ENCODE results near the gene NKG7.

The NKG7 gene

GRCh38 chr19:51333836-51334460, 38.5 kb downstream of the NKG7 start:
- DNase-seq, result no peak

GRCh38 chr19:51331716-51332115, 40.7 kb downstream of the NKG7 start:
- no peak for DNase-seq

DNA sequence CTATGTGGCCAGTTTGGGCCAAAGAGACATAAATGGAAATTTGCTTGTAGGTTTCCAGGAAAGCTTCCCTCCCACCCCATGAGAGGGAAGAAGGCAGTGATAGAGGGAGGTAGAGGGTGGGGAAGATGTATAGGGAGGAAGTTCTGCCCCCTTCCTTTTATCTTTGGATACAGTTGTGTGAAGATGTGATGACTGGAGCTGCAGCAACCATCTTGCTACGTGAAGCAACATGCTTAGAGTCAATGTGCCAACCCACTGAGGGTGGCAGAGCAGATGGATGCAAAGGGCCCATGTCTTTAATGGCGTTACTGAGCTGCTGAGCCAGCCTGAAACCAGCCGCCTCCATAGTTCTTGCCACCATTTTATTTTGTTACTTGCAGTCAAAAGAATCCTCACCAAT, 41.3 kb downstream of the NKG7 start:
- DNase-seq, result no peak

DNA sequence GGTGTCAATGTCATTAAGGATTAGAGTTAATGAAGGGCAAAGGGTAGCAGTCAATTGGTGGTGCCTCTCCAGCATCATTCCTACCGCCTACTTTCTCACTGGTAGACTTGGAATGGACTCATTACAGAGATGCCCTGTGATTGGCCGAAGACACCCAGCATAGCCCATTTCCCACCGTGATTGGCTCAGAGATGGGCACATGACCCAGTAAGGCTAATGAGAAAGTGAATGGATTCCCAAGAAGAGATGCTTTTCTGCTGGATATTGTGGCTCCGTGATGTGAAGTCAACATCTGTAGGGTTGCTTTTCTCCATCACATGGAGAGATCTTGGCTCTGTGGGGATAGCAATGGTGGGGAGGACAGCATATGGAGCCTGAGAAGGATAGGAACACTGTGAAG, 42.1 kb downstream of the NKG7 start:
- DNase-seq, result no peak

- no peak for DNase-seq
These were observed 43.0 kb downstream of the NKG7 start for GRCh38 chr19:51329411-51329810.

DNA sequence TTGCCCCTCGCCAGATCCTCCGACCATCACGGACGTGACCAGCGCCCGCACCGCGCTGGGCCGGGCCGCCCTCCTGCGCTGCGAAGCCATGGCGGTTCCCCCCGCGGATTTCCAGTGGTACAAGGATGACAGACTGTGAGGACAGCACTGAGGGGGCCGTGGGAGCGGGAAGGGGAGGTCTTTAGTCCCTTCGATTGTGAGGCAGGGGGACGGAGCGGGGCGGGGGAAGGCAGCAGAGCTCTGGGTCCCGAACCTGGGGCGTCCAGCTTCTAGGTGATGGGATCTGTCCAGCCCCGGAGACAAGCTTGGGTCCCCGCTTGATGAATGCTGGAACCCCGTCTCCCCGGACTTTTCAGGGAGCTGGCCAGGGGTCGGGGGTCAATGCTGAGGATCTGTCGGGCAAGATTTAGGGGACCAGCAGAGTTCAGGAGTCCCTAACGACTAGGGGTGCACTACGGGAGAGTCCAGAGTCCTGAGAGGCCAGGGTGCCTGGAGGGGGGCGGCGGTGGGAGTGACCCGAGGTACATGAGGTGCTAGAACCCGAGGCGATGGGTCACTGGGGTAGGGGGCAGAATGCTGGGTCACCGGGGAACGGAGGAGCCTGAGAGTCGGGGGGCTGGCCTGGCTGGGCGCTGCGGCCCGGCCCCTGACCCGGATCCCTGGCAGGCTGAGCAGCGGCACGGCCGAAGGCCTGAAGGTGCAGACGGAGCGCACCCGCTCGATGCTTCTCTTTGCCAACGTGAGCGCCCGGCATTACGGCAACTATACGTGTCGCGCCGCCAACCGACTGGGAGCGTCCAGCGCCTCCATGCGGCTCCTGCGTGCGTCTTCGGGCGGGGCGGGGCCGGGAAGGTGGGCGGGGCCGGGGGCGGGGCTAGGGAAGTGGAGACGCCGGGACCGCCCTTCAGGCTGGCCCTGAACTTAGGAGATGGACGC, 45.1 kb downstream of the NKG7 start:
- DNase-seq, result peak; percentile 10

DNA sequence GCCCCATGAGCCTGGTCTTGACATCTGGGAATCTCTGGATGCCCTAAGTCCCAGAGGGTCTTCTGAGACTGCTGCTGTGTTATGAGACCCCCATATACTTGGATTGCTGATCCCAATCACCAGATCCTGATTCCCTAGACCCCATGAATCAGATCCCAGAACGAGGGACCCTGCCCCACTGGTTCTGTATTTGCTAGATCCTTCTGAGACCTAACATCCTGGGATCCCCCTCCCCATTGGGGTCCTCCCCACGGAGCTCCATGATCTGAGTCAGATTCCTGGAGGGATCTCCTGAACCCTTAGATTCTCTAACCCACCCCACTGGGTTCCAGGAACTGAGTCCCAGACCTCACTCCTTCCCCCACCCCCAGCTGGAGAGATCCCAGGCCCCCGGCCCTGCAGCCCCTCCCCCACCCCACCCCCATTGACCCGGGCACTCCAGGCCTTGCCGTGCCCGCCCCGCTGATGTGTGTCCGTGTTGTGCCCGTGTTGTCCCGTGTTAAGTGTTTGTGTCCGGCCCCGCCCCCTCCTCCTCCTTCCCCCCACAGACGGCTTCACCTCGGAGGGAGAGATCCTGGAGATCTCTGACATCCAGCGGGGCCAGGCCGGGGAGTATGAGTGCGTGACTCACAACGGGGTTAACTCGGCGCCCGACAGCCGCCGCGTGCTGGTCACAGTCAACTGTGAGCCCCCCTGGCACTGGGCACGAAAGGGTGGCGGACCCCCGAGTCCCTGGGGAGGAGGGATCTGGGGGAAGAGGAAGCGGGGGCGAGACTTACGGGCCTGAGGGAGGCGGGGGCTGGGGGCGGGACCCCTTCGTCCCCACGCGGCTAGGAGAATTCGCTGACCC, 46.0 kb downstream of the NKG7 start:
- no peak for DNase-seq

- DNase-seq, result no peak
These were observed 47.1 kb downstream of the NKG7 start for GRCh38 chr19:51325161-51325976.

DNA sequence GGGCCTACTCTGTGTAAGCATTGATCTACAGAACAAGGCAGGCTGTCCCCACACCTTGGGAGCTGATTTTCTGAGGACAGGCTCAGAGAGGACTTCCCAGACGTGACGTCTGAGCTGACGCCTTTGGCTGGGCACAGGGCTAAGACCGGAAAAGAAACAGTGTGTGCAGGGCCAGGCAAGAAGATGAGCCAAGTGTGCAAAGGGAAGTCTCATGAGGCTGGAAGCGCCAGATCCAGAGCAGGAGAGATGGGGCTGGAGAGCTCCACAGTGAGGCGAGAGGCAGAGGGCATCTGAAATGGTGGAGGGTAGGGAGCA, 48.3 kb downstream of the NKG7 start:
- no peak for DNase-seq

GRCh38 chr19:51323481-51324166, 48.8 kb downstream of the NKG7 start:
- DNase-seq, result no peak

- DNase-seq, result no peak
These were observed 50.7 kb downstream of the NKG7 start for GRCh38 chr19:51321799-51322198.

Data from fibroblast of skin of back (primary cell).